ENCODE results near the gene ATP5MC2.

DNA sequence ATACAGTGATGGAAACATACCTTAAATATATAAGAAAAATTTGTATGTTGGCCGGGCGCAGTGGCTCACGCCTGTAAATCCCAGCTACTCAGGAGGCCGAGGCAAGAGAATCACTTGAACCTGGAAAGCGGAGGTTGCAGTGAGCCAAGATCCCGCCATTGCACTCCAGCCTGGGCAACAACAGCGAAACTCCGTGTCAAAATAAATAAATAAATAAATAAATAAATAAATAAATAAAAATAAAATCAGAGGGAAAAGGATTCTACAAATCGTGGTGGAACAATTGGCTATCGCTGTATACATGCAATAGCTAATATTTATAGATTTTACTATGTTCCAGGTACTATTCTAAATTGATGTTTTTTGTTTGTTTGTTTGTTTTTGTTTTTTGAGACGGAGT lies 48.0 kb downstream of the ATP5MC2 start:
- TF ChIP-seq, protein P1, sequence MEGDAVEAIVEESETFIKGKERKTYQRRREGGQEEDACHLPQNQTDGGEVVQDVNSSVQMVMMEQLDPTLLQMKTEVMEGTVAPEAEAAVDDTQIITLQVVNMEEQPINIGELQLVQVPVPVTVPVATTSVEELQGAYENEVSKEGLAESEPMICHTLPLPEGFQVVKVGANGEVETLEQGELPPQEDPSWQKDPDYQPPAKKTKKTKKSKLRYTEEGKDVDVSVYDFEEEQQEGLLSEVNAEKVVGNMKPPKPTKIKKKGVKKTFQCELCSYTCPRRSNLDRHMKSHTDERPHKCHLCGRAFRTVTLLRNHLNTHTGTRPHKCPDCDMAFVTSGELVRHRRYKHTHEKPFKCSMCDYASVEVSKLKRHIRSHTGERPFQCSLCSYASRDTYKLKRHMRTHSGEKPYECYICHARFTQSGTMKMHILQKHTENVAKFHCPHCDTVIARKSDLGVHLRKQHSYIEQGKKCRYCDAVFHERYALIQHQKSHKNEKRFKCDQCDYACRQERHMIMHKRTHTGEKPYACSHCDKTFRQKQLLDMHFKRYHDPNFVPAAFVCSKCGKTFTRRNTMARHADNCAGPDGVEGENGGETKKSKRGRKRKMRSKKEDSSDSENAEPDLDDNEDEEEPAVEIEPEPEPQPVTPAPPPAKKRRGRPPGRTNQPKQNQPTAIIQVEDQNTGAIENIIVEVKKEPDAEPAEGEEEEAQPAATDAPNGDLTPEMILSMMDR (IDR thresholded peaks at IDR 0.05; ENCODE audit: insufficient read depth, low read length), result no peak
- no peak for TF ChIP-seq POLR2AphosphoS5 (IDR thresholded peaks at IDR 0.05; ENCODE audit: low read depth)
- TF ChIP-seq SPI1 (IDR thresholded peaks at IDR 0.05; ENCODE audit: borderline replicate concordance, low read depth), result no peak
- TF ChIP-seq GABPA (IDR thresholded peaks at IDR 0.05; ENCODE audit: low read depth), result no peak
- TF ChIP-seq, protein P2, sequence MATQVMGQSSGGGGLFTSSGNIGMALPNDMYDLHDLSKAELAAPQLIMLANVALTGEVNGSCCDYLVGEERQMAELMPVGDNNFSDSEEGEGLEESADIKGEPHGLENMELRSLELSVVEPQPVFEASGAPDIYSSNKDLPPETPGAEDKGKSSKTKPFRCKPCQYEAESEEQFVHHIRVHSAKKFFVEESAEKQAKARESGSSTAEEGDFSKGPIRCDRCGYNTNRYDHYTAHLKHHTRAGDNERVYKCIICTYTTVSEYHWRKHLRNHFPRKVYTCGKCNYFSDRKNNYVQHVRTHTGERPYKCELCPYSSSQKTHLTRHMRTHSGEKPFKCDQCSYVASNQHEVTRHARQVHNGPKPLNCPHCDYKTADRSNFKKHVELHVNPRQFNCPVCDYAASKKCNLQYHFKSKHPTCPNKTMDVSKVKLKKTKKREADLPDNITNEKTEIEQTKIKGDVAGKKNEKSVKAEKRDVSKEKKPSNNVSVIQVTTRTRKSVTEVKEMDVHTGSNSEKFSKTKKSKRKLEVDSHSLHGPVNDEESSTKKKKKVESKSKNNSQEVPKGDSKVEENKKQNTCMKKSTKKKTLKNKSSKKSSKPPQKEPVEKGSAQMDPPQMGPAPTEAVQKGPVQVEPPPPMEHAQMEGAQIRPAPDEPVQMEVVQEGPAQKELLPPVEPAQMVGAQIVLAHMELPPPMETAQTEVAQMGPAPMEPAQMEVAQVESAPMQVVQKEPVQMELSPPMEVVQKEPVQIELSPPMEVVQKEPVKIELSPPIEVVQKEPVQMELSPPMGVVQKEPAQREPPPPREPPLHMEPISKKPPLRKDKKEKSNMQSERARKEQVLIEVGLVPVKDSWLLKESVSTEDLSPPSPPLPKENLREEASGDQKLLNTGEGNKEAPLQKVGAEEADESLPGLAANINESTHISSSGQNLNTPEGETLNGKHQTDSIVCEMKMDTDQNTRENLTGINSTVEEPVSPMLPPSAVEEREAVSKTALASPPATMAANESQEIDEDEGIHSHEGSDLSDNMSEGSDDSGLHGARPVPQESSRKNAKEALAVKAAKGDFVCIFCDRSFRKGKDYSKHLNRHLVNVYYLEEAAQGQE (IDR thresholded peaks at IDR 0.05; ENCODE audit: insufficient replicate concordance, low read depth), result no peak
